Tibial nerve (tissue), 4 donors: Measurements from ENCODE around the gene MAML2. TPM values are rescaled to one million over a fixed set of nuclear protein-coding genes. Genes with fewer than 3 reads are reported as not detected.

Experiments used
- DNase-seq, 2 donors: peaks; one replicate each; pipeline ENCODE4 v3.0.0-alpha.2; 2019; ENCODE audit warnings: low spot score in 2 of 2
- H3K27ac ChIP-seq, 4 donors: fragments of 200-600 bp; sonication (generic) in 3 of 4; one replicate each; pipeline ENCODE4 v1.5.1; 2017 to 2019; ENCODE audit warnings: mild to moderate bottlenecking in 1 of 4
- H3K27me3 ChIP-seq, 2 donors: fragments of 200-600 bp; sonication (generic) in 1 of 2; one replicate each; pipeline versions ENCODE4 v1.5.1 to v1.6.0; 2017 to 2019
- H3K36me3 ChIP-seq, 3 donors: fragments of 200-600 bp; sonication (generic); one replicate each; pipeline ENCODE4 v1.5.1; 2018 to 2019
- H3K4me1 ChIP-seq, 4 donors: fragments of 200-600 bp; sonication (generic) in 3 of 4; one replicate each; pipeline ENCODE4 v1.5.1; 2017 to 2019
- H3K4me3 ChIP-seq, 4 donors: fragments of 200-600 bp; sonication (generic) in 3 of 4; one replicate each; pipeline ENCODE4 v1.5.1; 2017 to 2019; ENCODE audit warnings: mild to moderate bottlenecking in 1 of 4, moderate library complexity in 1 of 4
- H3K9me3 ChIP-seq, 4 donors: fragments of 200-600 bp; sonication (generic) in 3 of 4; one replicate each; pipeline ENCODE4 v1.5.1; 2017 to 2019
- CTCF ChIP-seq, 5 experiments: fragments of 200-600 bp in 3 of 5; fragments of 450-650 bp in 2 of 5; sonication (generic) in 3 of 5; IDR thresholded peaks; one replicate each; pipeline ENCODE4 v1.5.1; 2016 to 2019; ENCODE audit warnings: antibody characterized with exemption in 5 of 5, mild to moderate bottlenecking in 3 of 5, moderate library complexity in 2 of 5
- EP300 ChIP-seq, 2 donors: sonication (generic); formaldehyde crosslinking; IDR thresholded peaks; one replicate each; pipeline ENCODE4 v1.6.1; 2017; ENCODE audit warnings: antibody characterized with exemption in 2 of 2, mild to moderate bottlenecking in 1 of 2
- POLR2A ChIP-seq, 2 donors: fragments of 450-650 bp; IDR thresholded peaks; one replicate each; pipeline ENCODE4 v1.6.1; 2017; ENCODE audit warnings: antibody characterized with exemption in 2 of 2, mild to moderate bottlenecking in 2 of 2, moderate library complexity in 2 of 2
- WGBS, 2 donors: methylation state at CpG; one replicate each; pipeline ENCODE4 v1.1.5; 2018; 5-methylcytosine and 5-hydroxymethylcytosine counted together
- total RNA-seq, 4 donors: library from RNA; depleted of rRNA; stranded (reverse); fragments of >200 nt; gene quantifications; one replicate each; pipeline ENCODE4 v1.1.0, GENCODE V29; 2016

The MAML2 gene
- total RNA-seq, 4 donors from 2014 or later: 20.5 to 38.4 (median 27.9) TPM

- TF ChIP-seq POLR2A (IDR thresholded peaks at IDR 0.05): no peak
- no peak for TF ChIP-seq EP300 (IDR thresholded peaks at IDR 0.05)
- no peak for TF ChIP-seq CTCF (IDR thresholded peaks at IDR 0.05)
- no peak overlapping the region for H3K4me3 ChIP-seq
- no peaks in the 10 kb centered on the region for H3K36me3 ChIP-seq
- no peak overlapping the region for H3K27ac ChIP-seq
- no peak for DNase-seq
- no peaks in the 10 kb centered on the region for H3K9me3 ChIP-seq
- H3K4me1 ChIP-seq: peaks cover 0 to 39% (median 4%) of the 10 kb centered on the region in 4 donors
- no peaks in the 10 kb centered on the region for H3K27me3 ChIP-seq
- 79 to 93% methylated on average over 3 of the region's 3 CpGs for WGBS, 2 donors
These were observed 277.6 kb downstream of the MAML2 start for GRCh38 chr11:96065379-96065778.

- H3K4me3 ChIP-seq: no peak overlapping the region
- H3K4me1 ChIP-seq: peaks cover 0 to 37% (median 4%) of the 10 kb centered on the region in 4 donors
- H3K36me3 ChIP-seq: no peaks in the 10 kb centered on the region
- DNase-seq: no peak
- H3K27me3 ChIP-seq: no peaks in the 10 kb centered on the region
- no peak overlapping the region for H3K27ac ChIP-seq
- H3K9me3 ChIP-seq: no peaks in the 10 kb centered on the region
- 98 to 100% methylated on average over 2 of the region's 2 CpGs for WGBS, 2 donors
- TF ChIP-seq POLR2A (IDR thresholded peaks at IDR 0.05): no peak
- TF ChIP-seq EP300 (IDR thresholded peaks at IDR 0.05): no peak
- TF ChIP-seq CTCF (IDR thresholded peaks at IDR 0.05): no peak
These were observed 279.1 kb downstream of the MAML2 start for GRCh38 chr11:96063886-96064285.

- WGBS, 2 donors: 83 to 94% methylated on average over 2 of the region's 2 CpGs
- H3K4me3 ChIP-seq: no peak overlapping the region
- H3K36me3 ChIP-seq: no peaks in the 10 kb centered on the region
- no peaks in the 10 kb centered on the region for H3K9me3 ChIP-seq
- H3K4me1 ChIP-seq: peaks cover 0 to 37% (median 4%) of the 10 kb centered on the region in 4 donors
- no peak overlapping the region for H3K27ac ChIP-seq
- no peaks in the 10 kb centered on the region for H3K27me3 ChIP-seq
- TF ChIP-seq CTCF (IDR thresholded peaks at IDR 0.05): no peak
- no peak for TF ChIP-seq POLR2A (IDR thresholded peaks at IDR 0.05)
- TF ChIP-seq EP300 (IDR thresholded peaks at IDR 0.05): no peak
- DNase-seq: no peak
These were observed 279.9 kb downstream of the MAML2 start for GRCh38 chr11:96063053-96063452.

GRCh38 chr11:96062134-96062533, 280.9 kb downstream of the MAML2 start:
- TF ChIP-seq EP300 (IDR thresholded peaks at IDR 0.05) (no peak), POLR2A (IDR thresholded peaks at IDR 0.05) (no peak), CTCF (IDR thresholded peaks at IDR 0.05) (no peak)
- Histone ChIP-seq H3K36me3 (no peaks in the 10 kb centered on the region), H3K4me3 (no peak overlapping the region), H3K9me3 (no peaks in the 10 kb centered on the region), H3K4me1 (peaks cover 0 to 37% (median 1%) of the 10 kb centered on the region in 4 donors), H3K27ac (no peak overlapping the region), H3K27me3 (no peaks in the 10 kb centered on the region)
- no peak for DNase-seq

- TF ChIP-seq POLR2A (IDR thresholded peaks at IDR 0.05) (no peak), EP300 (IDR thresholded peaks at IDR 0.05) (no peak), CTCF (IDR thresholded peaks at IDR 0.05) (no peak)
- Histone ChIP-seq H3K27ac (no peak overlapping the region), H3K4me1 (peaks cover 0 to 37% (median 3%) of the 10 kb centered on the region in 4 donors), H3K9me3 (no peaks in the 10 kb centered on the region), H3K4me3 (no peak overlapping the region), H3K27me3 (no peaks in the 10 kb centered on the region), H3K36me3 (no peaks in the 10 kb centered on the region)
- WGBS, 2 donors: 91 to 95% methylated on average over 3 of the region's 3 CpGs
- DNase-seq: no peak
These were observed 281.3 kb downstream of the MAML2 start for GRCh38 chr11:96061730-96062129.
